Osteocyte (in vitro differentiated cells): ENCODE measurements around the gene ZFPL1. TPM values are rescaled to one million over a fixed set of nuclear protein-coding genes. Genes with fewer than 3 reads are reported as not detected.

Source experiments
- DNase-seq: peaks from one replicate; pipeline ENCODE4 v3.0.0; 2021; ENCODE audit warnings: mixed read lengths; ENCODE audit not compliant: unreplicated experiment; ENCODE audit errors: extremely low spot score
- H3K27ac Mint-ChIP-seq: one replicate; pipeline ENCODE4 v1.8.0; 2021; ENCODE audit warnings: mild to moderate bottlenecking, mixed read lengths; ENCODE audit not compliant: unreplicated experiment
- H3K27me3 Mint-ChIP-seq: one replicate; pipeline ENCODE4 v1.8.0; 2021; ENCODE audit warnings: mixed read lengths; ENCODE audit not compliant: unreplicated experiment
- H3K36me3 Mint-ChIP-seq: one replicate; pipeline ENCODE4 v1.8.0; 2021; ENCODE audit warnings: mixed read lengths; ENCODE audit not compliant: unreplicated experiment
- H3K4me1 Mint-ChIP-seq: one replicate; pipeline ENCODE4 v1.8.0; 2021; ENCODE audit warnings: mixed read lengths; ENCODE audit not compliant: unreplicated experiment
- H3K4me3 Mint-ChIP-seq: one replicate; pipeline ENCODE4 v1.8.0; 2021; ENCODE audit warnings: mild to moderate bottlenecking, moderate library complexity, mixed read lengths; ENCODE audit not compliant: unreplicated experiment
- H3K9me3 Mint-ChIP-seq: one replicate; pipeline ENCODE4 v1.8.0; 2021; ENCODE audit warnings: mixed read lengths; ENCODE audit not compliant: unreplicated experiment
- total RNA-seq: library from RNA; stranded (reverse); gene quantifications from 2 replicates; pipeline ENCODE4 v1.2.1, GENCODE V29; 2021
- TF ChIP-seq, protein P1 (sequence below): fragments of 200-600 bp; sonication (generic); IDR thresholded peaks from 2 replicates; pipeline ENCODE4 v1.5.0; 2021; ENCODE audit warnings: antibody characterized with exemption, mild to moderate bottlenecking, moderate library complexity

ZFPL1 gene
- total RNA-seq, 1 donor from 2014 or later: 55.3 TPM

GRCh38 chr11:65085446-65085845 lies 1.4 kb downstream of the ZFPL1 start:
- Mint-ChIP-seq H3K4me3 (peak overlapping the region; percentile 93), H3K9me3 (no peaks in the 10 kb centered on the region), H3K4me1 (peaks cover 31% of the 10 kb centered on the region), H3K27me3 (no peaks in the 10 kb centered on the region), H3K36me3 (peaks cover 18% of the 10 kb centered on the region), H3K27ac (peak overlapping the region; percentile 97)
- DNase-seq: no peak
- TF ChIP-seq, protein P1, sequence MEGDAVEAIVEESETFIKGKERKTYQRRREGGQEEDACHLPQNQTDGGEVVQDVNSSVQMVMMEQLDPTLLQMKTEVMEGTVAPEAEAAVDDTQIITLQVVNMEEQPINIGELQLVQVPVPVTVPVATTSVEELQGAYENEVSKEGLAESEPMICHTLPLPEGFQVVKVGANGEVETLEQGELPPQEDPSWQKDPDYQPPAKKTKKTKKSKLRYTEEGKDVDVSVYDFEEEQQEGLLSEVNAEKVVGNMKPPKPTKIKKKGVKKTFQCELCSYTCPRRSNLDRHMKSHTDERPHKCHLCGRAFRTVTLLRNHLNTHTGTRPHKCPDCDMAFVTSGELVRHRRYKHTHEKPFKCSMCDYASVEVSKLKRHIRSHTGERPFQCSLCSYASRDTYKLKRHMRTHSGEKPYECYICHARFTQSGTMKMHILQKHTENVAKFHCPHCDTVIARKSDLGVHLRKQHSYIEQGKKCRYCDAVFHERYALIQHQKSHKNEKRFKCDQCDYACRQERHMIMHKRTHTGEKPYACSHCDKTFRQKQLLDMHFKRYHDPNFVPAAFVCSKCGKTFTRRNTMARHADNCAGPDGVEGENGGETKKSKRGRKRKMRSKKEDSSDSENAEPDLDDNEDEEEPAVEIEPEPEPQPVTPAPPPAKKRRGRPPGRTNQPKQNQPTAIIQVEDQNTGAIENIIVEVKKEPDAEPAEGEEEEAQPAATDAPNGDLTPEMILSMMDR: no peak

DNA sequence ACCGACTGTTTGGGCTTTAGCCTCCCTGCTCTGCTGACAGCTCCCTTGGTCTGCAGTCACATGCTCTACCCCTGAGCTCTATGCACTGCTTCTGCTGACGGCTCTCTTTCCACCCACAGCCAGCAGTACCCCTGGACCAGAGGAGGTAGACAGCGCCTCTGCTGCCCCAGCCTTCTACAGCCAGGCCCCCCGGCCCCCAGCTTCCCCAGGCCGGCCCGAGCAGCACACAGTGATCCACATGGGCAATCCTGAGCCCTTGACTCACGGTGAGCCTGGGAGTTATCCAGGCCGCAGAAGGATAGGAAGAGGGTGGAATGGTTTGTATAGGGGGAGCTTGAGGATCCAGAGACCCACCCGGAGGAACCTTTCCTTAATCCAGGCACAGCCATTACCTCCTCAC lies 2.8 kb downstream of the ZFPL1 start:
- H3K9me3 Mint-ChIP-seq: no peaks in the 10 kb centered on the region
- no peaks in the 10 kb centered on the region for H3K27me3 Mint-ChIP-seq
- TF ChIP-seq, protein P1: no peak
- peaks cover 18% of the 10 kb centered on the region for H3K36me3 Mint-ChIP-seq
- H3K4me1 Mint-ChIP-seq: peaks cover 31% of the 10 kb centered on the region
- H3K4me3 Mint-ChIP-seq: no peak overlapping the region
- H3K27ac Mint-ChIP-seq: no peak overlapping the region
- no peak for DNase-seq

DNA sequence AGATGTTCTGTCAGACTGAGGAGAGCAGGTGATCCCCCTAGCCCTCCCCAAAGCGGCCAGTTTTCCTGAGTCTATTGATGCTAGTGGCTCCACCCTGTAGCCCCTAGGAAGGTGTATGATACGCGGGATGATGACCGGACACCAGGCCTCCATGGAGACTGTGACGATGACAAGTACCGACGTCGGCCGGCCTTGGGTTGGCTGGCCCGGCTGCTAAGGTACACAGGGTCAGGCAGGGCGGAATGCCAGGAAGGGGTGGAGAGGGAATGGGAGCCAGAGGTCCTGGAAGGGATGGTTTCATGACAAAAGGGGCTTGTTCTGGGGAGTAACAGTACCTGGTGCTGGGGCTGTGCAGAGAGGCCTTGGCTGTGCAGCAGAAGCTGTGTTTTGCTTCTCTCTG lies 3.2 kb downstream of the ZFPL1 start:
- Mint-ChIP-seq H3K9me3 (no peaks in the 10 kb centered on the region), H3K27me3 (no peaks in the 10 kb centered on the region), H3K4me3 (no peak overlapping the region), H3K36me3 (peaks cover 18% of the 10 kb centered on the region), H3K4me1 (peaks cover 31% of the 10 kb centered on the region), H3K27ac (no peak overlapping the region)
- TF ChIP-seq, protein P1: no peak
- no peak for DNase-seq

- no peak for DNase-seq
- no peaks in the 10 kb centered on the region for H3K27me3 Mint-ChIP-seq
- TF ChIP-seq, protein P1: no peak
- H3K36me3 Mint-ChIP-seq: peaks cover 18% of the 10 kb centered on the region
- H3K27ac Mint-ChIP-seq: no peak overlapping the region
- no peaks in the 10 kb centered on the region for H3K9me3 Mint-ChIP-seq
- peaks cover 27% of the 10 kb centered on the region for H3K4me1 Mint-ChIP-seq
- H3K4me3 Mint-ChIP-seq: no peak overlapping the region
Measured at GRCh38 chr11:65087827-65088226, 3.8 kb downstream of the ZFPL1 start.

GRCh38 chr11:65089621-65090020 lies 5.6 kb downstream of the ZFPL1 start:
- H3K27me3 Mint-ChIP-seq: no peaks in the 10 kb centered on the region
- H3K4me1 Mint-ChIP-seq: peaks cover 14% of the 10 kb centered on the region
- H3K4me3 Mint-ChIP-seq: no peak overlapping the region
- no peak for DNase-seq
- TF ChIP-seq, protein P1: no peak
- H3K27ac Mint-ChIP-seq: no peak overlapping the region
- H3K9me3 Mint-ChIP-seq: no peaks in the 10 kb centered on the region
- H3K36me3 Mint-ChIP-seq: peaks cover 18% of the 10 kb centered on the region
